GM12878 (cell line): ENCODE data around the gene DPM3. TPM values are rescaled to one million over a fixed set of nuclear protein-coding genes. Genes with fewer than 3 reads are reported as not detected.

Experiments
- ATAC-seq: fragments of 200-7000 bp; cut with Tn5 transposase; 3 replicates; pipeline ENCODE4 v1.9.1; 2020; ENCODE audit warnings: mild to moderate bottlenecking, moderate library complexity
- BruUV-seq: library from RNA; stranded (reverse); fragments of 400-500 nt; replicated peaks from 2 replicates; lab custom pipeline; 2021; lab: Mats Ljungman, UMichigan
- CTCF ChIA-PET: fragments of 300-600 bp; sonication (Branson Sonifier 250); formaldehyde crosslinking; extraction: SDS; loops from one replicate; lab custom pipeline; 2021; ENCODE audit warnings: inconsistent platforms; lab: Yijun Ruan, JAX
- POLR2A ChIA-PET: fragments of 350-600 bp; formaldehyde crosslinking; extraction: SDS; loops from one replicate; lab custom pipeline; 2021; ENCODE audit warnings: inconsistent platforms; lab: Charles Lee
- RAD21 ChIA-PET: fragments of 300-600 bp; sonication (Branson Sonifier 250); formaldehyde crosslinking; loops from one replicate; lab custom pipeline; 2023; ENCODE audit warnings: antibody characterized with exemption; ENCODE audit not compliant: unreplicated experiment; lab: Charles Lee
- SMC1A ChIA-PET: fragments of 300-600 bp; sonication (Branson Sonifier 250); formaldehyde crosslinking; loops from one replicate; lab custom pipeline; 2023; ENCODE audit not compliant: unreplicated experiment, uncharacterized antibody; lab: Charles Lee
- DNase-seq: peaks from one replicate; pipeline ENCODE4 v3.0.0-alpha.2; 2011; ENCODE audit warnings: low read depth, low spot score
- FAIRE-seq: peaks from 3 replicates; lab custom pipeline; 2011; peaks lifted over from hg19 to GRCh38; lab: Jason Lieb, UNC
- H2AFZ ChIP-seq: 2 replicates; pipeline ENCODE4 v1.6.0; 2011; ENCODE audit warnings: low read depth, low read length, control low read depth; ENCODE audit not compliant: control insufficient read depth
- H3K27ac ChIP-seq: 2 replicates; pipeline ENCODE4 v1.5.1; 2011; ENCODE audit warnings: control low read depth; ENCODE audit not compliant: control insufficient read depth, insufficient read depth
- H3K27me3 ChIP-seq, 2 experiments: replicated peaks in 1 of 2; 2 replicates each; pipeline versions ENCODE4 v1.6.0 to v1.6.1; 2011; ENCODE audit warnings: low read length in 1 of 2; ENCODE audit not compliant: control insufficient read depth in 2 of 2, insufficient read depth in 2 of 2
- H3K36me3 ChIP-seq, 2 experiments: 2 replicates each; pipeline ENCODE4 v1.5.1; 2011; ENCODE audit warnings: low read length in 1 of 2; ENCODE audit not compliant: control insufficient read depth in 2 of 2, insufficient read depth in 2 of 2
- H3K4me1 ChIP-seq: 2 replicates; pipeline ENCODE4 v1.6.1; 2011; ENCODE audit warnings: mild to moderate bottlenecking, low read length, moderate library complexity, mixed read lengths; ENCODE audit not compliant: control insufficient read depth, insufficient read depth
- H3K4me2 ChIP-seq: 2 replicates; pipeline ENCODE4 v1.6.0; 2011; ENCODE audit warnings: control low read depth; ENCODE audit not compliant: control insufficient read depth, insufficient read depth
- H3K4me3 ChIP-seq: fragments of 200-600 bp; sonication (generic); 2 replicates; pipeline ENCODE4 v1.5.1; 2016
- H3K79me2 ChIP-seq: 2 replicates; pipeline ENCODE4 v1.6.0; 2011; ENCODE audit warnings: low read length; ENCODE audit not compliant: control insufficient read depth, insufficient read depth
- H3K9ac ChIP-seq: 2 replicates; pipeline ENCODE4 v1.8.0; 2011; ENCODE audit warnings: low read length, control low read depth, mixed read lengths; ENCODE audit not compliant: control insufficient read depth, insufficient read depth
- H3K9me3 ChIP-seq: replicated peaks from 3 replicates; pipeline ENCODE4 v1.5.1; 2011; ENCODE audit warnings: mild to moderate bottlenecking, low read length; ENCODE audit not compliant: control insufficient read depth, insufficient read depth
- H4K20me1 ChIP-seq: 2 replicates; pipeline ENCODE4 v1.6.0; 2011; ENCODE audit not compliant: control insufficient read depth, insufficient read depth
- BRCA1 ChIP-seq: IDR thresholded peaks from 2 replicates; pipeline ENCODE4 v1.6.1; 2011; ENCODE audit warnings: low read depth, low read length, improper control_type of control experiment
- LARP7 ChIP-seq: fragments of 450-650 bp; IDR thresholded peaks from 2 replicates; pipeline ENCODE4 v1.6.1; 2017; ENCODE audit warnings: mild to moderate bottlenecking
- ZSCAN29 ChIP-seq: fragments of 450-650 bp; IDR thresholded peaks from 2 replicates; pipeline ENCODE4 v1.6.1; 2017; ENCODE audit warnings: mild to moderate bottlenecking, moderate library complexity
- WGBS: methylation state at CpG from one replicate; pipeline ENCODE4 v1.1.6; 2016; ENCODE audit warnings: low lambda C conversion rate; ENCODE audit not compliant: insufficient replicate concordance, insufficient coverage; ENCODE audit errors: missing lambda C conversion rate; 5-methylcytosine and 5-hydroxymethylcytosine counted together
- in situ Hi-C: fragments of 300-500 bp; cut with MboI; formaldehyde crosslinking; loops from 9 replicates; pipeline ENCODE4 v1.14.3; 2018; ENCODE audit warnings: mixed read lengths
- intact Hi-C: fragments of 100-400 bp; cut with micrococcal nuclease; formaldehyde crosslinking; loops from one replicate; pipeline ENCODE4 v1.14.2; 2022; ENCODE audit not compliant: unreplicated experiment
- polyA plus RNA-seq, 11 experiments: library from polyadenylated mRNA; depleted of rRNA in 4 of 11; unstranded in 6 of 11; stranded (reverse) in 5 of 11; fragments of >200 nt; fragmentation: Nextera tagmentation in 4 of 11; fragmentation: Illumina TruSeq in 1 of 11; extraction: Ambion mirVana in 4 of 11; extraction: Trizol in 1 of 11; gene quantifications; 1 replicate in 1 of 11; 2 replicates in 10 of 11; pipeline versions ENCODE4 v1.2.1 to v1.2.3, GENCODE V29; 2011 to 2016; ENCODE audit warnings: inconsistent platforms in 2 of 11, missing spikeins in 2 of 11, low read depth in 1 of 11
- total RNA-seq, 4 experiments: library from RNA; depleted of rRNA in 3 of 4; stranded (reverse); fragments of >200 nt in 3 of 4; fragmentation: Illumina TruSeq in 1 of 4; extraction: Trizol in 1 of 4; gene quantifications; 2 replicates each; pipeline versions ENCODE4 v1.2.1 to v1.2.3, GENCODE V29; 2013 to 2021
- TF ChIP-seq, protein P1 (sequence below): IDR thresholded peaks from 2 replicates; pipeline ENCODE4 v1.6.1; 2012; ENCODE audit warnings: mild to moderate bottlenecking, low read depth, low read length

The DPM3 gene
- total and polyA plus RNA-seq, 10 of the 15 experiments (the other 5 are each of a cell fraction or from before 2014, with no cell fraction given): 5.9 to 78.7 (median 25.7) TPM

DNA sequence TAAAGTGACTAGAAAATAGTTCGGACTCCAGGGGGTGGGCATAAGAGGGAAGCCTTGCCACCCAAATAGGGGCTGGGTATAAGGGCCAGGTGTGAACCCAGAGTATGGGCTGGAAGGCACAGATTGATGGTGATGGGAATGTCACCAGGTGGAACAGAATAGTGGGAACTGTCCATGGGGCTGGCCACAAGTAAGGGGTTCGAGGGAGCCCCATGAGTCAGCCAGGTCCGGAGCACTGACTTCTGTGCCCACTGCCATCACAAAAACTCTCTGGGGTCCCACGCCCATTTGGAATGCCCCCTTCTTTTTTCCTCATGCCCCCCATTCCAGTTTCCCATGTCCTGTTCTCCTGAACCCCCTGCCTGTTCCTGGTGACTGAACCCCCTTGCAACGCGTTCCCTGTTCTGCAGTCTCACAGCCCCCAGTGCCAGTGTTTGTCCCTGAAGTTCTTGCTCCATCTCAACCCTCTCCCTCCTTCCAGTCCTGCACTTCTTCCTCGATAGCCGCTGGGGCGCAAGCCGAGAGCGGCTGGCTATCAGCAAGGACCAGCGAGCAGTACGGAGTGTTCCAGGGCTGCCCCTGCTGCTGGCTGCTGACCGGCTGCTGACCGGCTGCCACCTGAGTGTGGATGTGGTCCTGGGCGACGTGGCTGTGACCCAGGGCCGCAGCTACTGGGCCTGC lies 41.2 kb upstream of the DPM3 start:
- no peak overlapping the region for H3K9ac ChIP-seq
- FAIRE-seq: no peak
- no peaks in the 10 kb centered on the region for H3K9me3 ChIP-seq
- H3K27me3 ChIP-seq: no peaks in the 10 kb centered on the region
- POLR2A ChIA-PET: interaction anchor here (0.9 kb wide), 1 partner anchor 12 kb away, joined by 4 read pairs; no protein-coding TSS in a partner anchor
- WGBS: 73% methylated on average over 18 of the region's 18 CpGs
- TF ChIP-seq ZSCAN29: no peak
- TF ChIP-seq, protein P1, sequence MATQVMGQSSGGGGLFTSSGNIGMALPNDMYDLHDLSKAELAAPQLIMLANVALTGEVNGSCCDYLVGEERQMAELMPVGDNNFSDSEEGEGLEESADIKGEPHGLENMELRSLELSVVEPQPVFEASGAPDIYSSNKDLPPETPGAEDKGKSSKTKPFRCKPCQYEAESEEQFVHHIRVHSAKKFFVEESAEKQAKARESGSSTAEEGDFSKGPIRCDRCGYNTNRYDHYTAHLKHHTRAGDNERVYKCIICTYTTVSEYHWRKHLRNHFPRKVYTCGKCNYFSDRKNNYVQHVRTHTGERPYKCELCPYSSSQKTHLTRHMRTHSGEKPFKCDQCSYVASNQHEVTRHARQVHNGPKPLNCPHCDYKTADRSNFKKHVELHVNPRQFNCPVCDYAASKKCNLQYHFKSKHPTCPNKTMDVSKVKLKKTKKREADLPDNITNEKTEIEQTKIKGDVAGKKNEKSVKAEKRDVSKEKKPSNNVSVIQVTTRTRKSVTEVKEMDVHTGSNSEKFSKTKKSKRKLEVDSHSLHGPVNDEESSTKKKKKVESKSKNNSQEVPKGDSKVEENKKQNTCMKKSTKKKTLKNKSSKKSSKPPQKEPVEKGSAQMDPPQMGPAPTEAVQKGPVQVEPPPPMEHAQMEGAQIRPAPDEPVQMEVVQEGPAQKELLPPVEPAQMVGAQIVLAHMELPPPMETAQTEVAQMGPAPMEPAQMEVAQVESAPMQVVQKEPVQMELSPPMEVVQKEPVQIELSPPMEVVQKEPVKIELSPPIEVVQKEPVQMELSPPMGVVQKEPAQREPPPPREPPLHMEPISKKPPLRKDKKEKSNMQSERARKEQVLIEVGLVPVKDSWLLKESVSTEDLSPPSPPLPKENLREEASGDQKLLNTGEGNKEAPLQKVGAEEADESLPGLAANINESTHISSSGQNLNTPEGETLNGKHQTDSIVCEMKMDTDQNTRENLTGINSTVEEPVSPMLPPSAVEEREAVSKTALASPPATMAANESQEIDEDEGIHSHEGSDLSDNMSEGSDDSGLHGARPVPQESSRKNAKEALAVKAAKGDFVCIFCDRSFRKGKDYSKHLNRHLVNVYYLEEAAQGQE: no peak
- TF ChIP-seq LARP7: no peak
- TF ChIP-seq BRCA1: no peak
- TF ChIP-seq, all 136 proteins: peak for 0
- intact Hi-C loops: no loop called here
- Histone ChIP-seq H3K79me2 (no peaks in the 10 kb centered on the region), H3K4me1 (peaks cover 31% of the 10 kb centered on the region), H3K4me2 (no peak overlapping the region), H3K4me3 (no peak overlapping the region), H4K20me1 (no peaks in the 10 kb centered on the region), H2AFZ (no peak overlapping the region), H3K27ac (no peak overlapping the region), H3K36me3 (no peaks in the 10 kb centered on the region)
- ChIA-PET RAD21 (interaction anchor here (1.6 kb wide), 1 partner anchor 12 kb away, joined by 4 read pairs; no protein-coding TSS in a partner anchor), CTCF (interaction anchor here (1.4 to 9.7 kb wide), 4 partner anchors 9 to 69 kb away, joined by 3 to 244 read pairs (median 5); partner anchors contain the start of genes KRTCAP2 and THBS3), SMC1A (no interaction called here)
- no TSS peak for BruUV-seq
- DNase-seq (no peak), ATAC-seq (no peak)
- in situ Hi-C loops: no loop called here
